ENCODE measurements around the gene SCD5. TPM values are rescaled to one million over a fixed set of nuclear protein-coding genes. Genes with fewer than 3 reads are reported as not detected.

Gene SCD5
- total and polyA plus RNA-seq, 2 of the 4 experiments (the other 2 are of a cell fraction), result 12.4 to 13.5 TPM

GRCh38 chr4:82599336-82599735 is 199.3 kb downstream of the SCD5 start:
- CTCF ChIA-PET, result interaction anchor here (0.6 kb wide), 1 partner anchor 18 kb away, joined by 3 read pairs; no protein-coding TSS in a partner anchor

More at GRCh38 chr4:82599336-82599735, 199.3 kb downstream of the SCD5 start:
- intact Hi-C loops (cut with micrococcal nuclease), result no loop called here
- DNase-seq (no peak), ATAC-seq (ENCODE audit: low read depth) (no peak)
- no peak overlapping the region for H3K18ac ChIP-seq (ENCODE audit: low read depth, low read length)
- no peak overlapping the region for H3K56ac ChIP-seq (ENCODE audit: extremely low read depth, insufficient read depth, low read length)
- TF ChIP-seq CEBPB (IDR thresholded peaks at IDR 0.05; ENCODE audit: low read depth, low read length) (no peak), POLR2A (IDR thresholded peaks at IDR 0.05; ENCODE audit: low read depth, low read length) (no peak), MAZ (IDR thresholded peaks at IDR 0.05; ENCODE audit: borderline replicate concordance, low read depth, low read length) (no peak)
- TF ChIP-seq, protein P1, sequence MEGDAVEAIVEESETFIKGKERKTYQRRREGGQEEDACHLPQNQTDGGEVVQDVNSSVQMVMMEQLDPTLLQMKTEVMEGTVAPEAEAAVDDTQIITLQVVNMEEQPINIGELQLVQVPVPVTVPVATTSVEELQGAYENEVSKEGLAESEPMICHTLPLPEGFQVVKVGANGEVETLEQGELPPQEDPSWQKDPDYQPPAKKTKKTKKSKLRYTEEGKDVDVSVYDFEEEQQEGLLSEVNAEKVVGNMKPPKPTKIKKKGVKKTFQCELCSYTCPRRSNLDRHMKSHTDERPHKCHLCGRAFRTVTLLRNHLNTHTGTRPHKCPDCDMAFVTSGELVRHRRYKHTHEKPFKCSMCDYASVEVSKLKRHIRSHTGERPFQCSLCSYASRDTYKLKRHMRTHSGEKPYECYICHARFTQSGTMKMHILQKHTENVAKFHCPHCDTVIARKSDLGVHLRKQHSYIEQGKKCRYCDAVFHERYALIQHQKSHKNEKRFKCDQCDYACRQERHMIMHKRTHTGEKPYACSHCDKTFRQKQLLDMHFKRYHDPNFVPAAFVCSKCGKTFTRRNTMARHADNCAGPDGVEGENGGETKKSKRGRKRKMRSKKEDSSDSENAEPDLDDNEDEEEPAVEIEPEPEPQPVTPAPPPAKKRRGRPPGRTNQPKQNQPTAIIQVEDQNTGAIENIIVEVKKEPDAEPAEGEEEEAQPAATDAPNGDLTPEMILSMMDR (conservative IDR thresholded peaks at IDR 0.05; ENCODE audit: low read depth, low read length), result no peak
- no peak overlapping the region for H3K27ac ChIP-seq (ENCODE audit: insufficient read depth, low read length)
- no peak overlapping the region for H3K14ac ChIP-seq (replicated peaks; ENCODE audit: low read depth, low read length)
- no peak overlapping the region for H2BK20ac ChIP-seq (ENCODE audit: low read depth, low read length)
- H3K4me2 ChIP-seq (ENCODE audit: low read depth, low read length), result no peak overlapping the region
- no peak overlapping the region for H4K91ac ChIP-seq (ENCODE audit: insufficient read depth, low read depth, low read length)
- no peak overlapping the region for H3K23ac ChIP-seq (ENCODE audit: low read depth, low read length)
- no peak overlapping the region for H3K4ac ChIP-seq (ENCODE audit: low read depth, low read length)
- 0 out of 2 replicates have a peak, but pooled peaks cover 4% of the 10 kb centered on the region for H3K9me1 ChIP-seq (ENCODE audit: insufficient read depth, low read length)
- dilution Hi-C loops (cut with HindIII; ENCODE audit: low sequenced_read_pairs, unreplicated experiment), result no loop called here
- no peak overlapping the region for H2AK9ac ChIP-seq (replicated peaks; ENCODE audit: low read depth, low read length, poor library complexity)
- POLR2A ChIA-PET (ENCODE audit: unreplicated experiment), result no interaction called here
- H2AK5ac ChIP-seq (ENCODE audit: low read depth, low read length), result no peak overlapping the region
- WGBS, 2 experiments (ENCODE audit: extremely low coverage in 2 of 2, insufficient read length in 1 of 2), result 80% methylated on average over 1 of the region's 4 CpGs; no CpG with 5 or more reads in 1 of the 2 experiments
- H3K9ac ChIP-seq (ENCODE audit: low read depth, low read length), result no peak overlapping the region
- H3K4me1 ChIP-seq (ENCODE audit: control insufficient read depth, insufficient read depth, low read length), result no peaks in the 10 kb centered on the region
- BruUV-seq (replicated peaks), result no TSS peak
- H3K79me1 ChIP-seq (ENCODE audit: low read depth in 1 of 2, low read length in 2 of 2), result no peaks in the 10 kb centered on the region
- H2BK120ac ChIP-seq (ENCODE audit: low read depth, low read length), result no peak overlapping the region
- in situ Hi-C loops (cut with MboI; ENCODE audit: low sequenced_read_pairs), result no loop called here
- peak overlapping the region; percentile 28 for H2AFZ ChIP-seq (replicated peaks; ENCODE audit: low read length, poor library complexity)
- no peak overlapping the region for H3K4me3 ChIP-seq (ENCODE audit: insufficient read depth, low read depth, low read length)
- no peak overlapping the region for H4K8ac ChIP-seq (ENCODE audit: low read depth in 2 of 2, low read length in 2 of 2)
- H3K9me3 ChIP-seq (ENCODE audit: control insufficient read depth, insufficient read depth, low read length), result no peaks in the 10 kb centered on the region
- no peak overlapping the region for H2BK15ac ChIP-seq (ENCODE audit: low read depth, low read length)
- no peaks in the 10 kb centered on the region for H3K36me3 ChIP-seq (ENCODE audit: control insufficient read depth, insufficient read depth, low read length)
- H2BK5ac ChIP-seq (ENCODE audit: low read depth, low read length, poor library complexity, severe bottlenecking), result no peak overlapping the region
- H4K5ac ChIP-seq (ENCODE audit: low read depth, low read length), result no peak overlapping the region
- peaks cover 30% of the 10 kb centered on the region for H3K27me3 ChIP-seq (ENCODE audit: control insufficient read depth, insufficient read depth, low read length)
- no peaks in the 10 kb centered on the region for H4K20me1 ChIP-seq (ENCODE audit: insufficient read depth, low read length)

Measured in IMR-90 (cell line).